HEK293 (cell line): ENCODE measurements around the gene GCAT.

ENCODE experiments used
- CTCF ChIA-PET: fragments of 350-600 bp; formaldehyde crosslinking; extraction: SDS; loops from one replicate; lab custom pipeline; 2021; ENCODE audit warnings: antibody characterized with exemption; lab: Yijun Ruan, JAX
- POLR2A ChIA-PET: fragments of 300-600 bp; formaldehyde crosslinking; extraction: SDS; loops from one replicate; lab custom pipeline; 2020; ENCODE audit warnings: antibody characterized with exemption, inconsistent platforms; lab: Yijun Ruan, JAX
- H3K27ac ChIP-seq: fragments of 200-500 bp; sonication (Bioruptor generic); 2 replicates; pipeline ENCODE4 v1.5.1; 2014; ENCODE audit warnings: low read depth, low read length, control low read depth, inconsistent platforms; ENCODE audit errors: extremely low read depth
- H3K36me3 ChIP-seq, 2 experiments: fragments of 200-500 bp in 1 of 2; sonication (Bioruptor generic) in 1 of 2; 1 replicate in 1 of 2; 2 replicates in 1 of 2; pipeline ENCODE4 v1.5.1; 2014 to 2017; ENCODE audit warnings: inconsistent platforms in 2 of 2, low read length in 2 of 2; ENCODE audit not compliant: control insufficient read depth in 2 of 2, insufficient read depth in 1 of 2
- H3K4me1 ChIP-seq: fragments of 200-500 bp; sonication (Bioruptor generic); 2 replicates; pipeline ENCODE4 v1.5.1; 2014; ENCODE audit warnings: mild to moderate bottlenecking, low read length, inconsistent platforms; ENCODE audit not compliant: control insufficient read depth, insufficient read depth
- H3K4me3 ChIP-seq: 2 replicates; pipeline ENCODE4 v1.5.1; 2011; ENCODE audit warnings: low read depth, mild to moderate bottlenecking, control low read depth, low read length, moderate library complexity
- H3K9me3 ChIP-seq: fragments of 200-500 bp; sonication (Bioruptor generic); 2 replicates; pipeline ENCODE4 v1.5.1; 2014; ENCODE audit warnings: low read depth, low read length, inconsistent platforms; ENCODE audit not compliant: control insufficient read depth, insufficient read depth
- IKZF3 ChIP-seq: fragments of 450-650 bp; IDR thresholded peaks from 2 replicates; pipeline ENCODE4 v1.5.0; 2018; ENCODE audit warnings: missing biosample characterization, mild to moderate bottlenecking, missing genetic modification characterization, moderate library complexity
- SP2 ChIP-seq: fragments of 450-650 bp; formaldehyde crosslinking; IDR thresholded peaks from 2 replicates; pipeline ENCODE4 v1.5.1; 2016; ENCODE audit warnings: missing biosample characterization, missing genetic modification characterization
- WT1 ChIP-seq: fragments of 450-650 bp; formaldehyde crosslinking; IDR thresholded peaks from 2 replicates; pipeline ENCODE4 v1.5.1; 2016; ENCODE audit warnings: missing biosample characterization, missing genetic modification characterization
- ZBTB48 ChIP-seq: fragments of 450-650 bp; formaldehyde crosslinking; IDR thresholded peaks from 2 replicates; pipeline ENCODE4 v1.5.1; 2016; ENCODE audit warnings: missing biosample characterization, missing genetic modification characterization
- ZFP69B ChIP-seq: fragments of 450-650 bp; formaldehyde crosslinking; IDR thresholded peaks from 2 replicates; pipeline ENCODE4 v1.5.1; 2016; ENCODE audit warnings: missing biosample characterization, missing genetic modification characterization
- ZIC2 ChIP-seq: fragments of 450-650 bp; formaldehyde crosslinking; IDR thresholded peaks from 2 replicates; pipeline ENCODE4 v1.5.1; 2016; ENCODE audit warnings: missing biosample characterization, missing genetic modification characterization
- ZNF10 ChIP-seq: fragments of 450-650 bp; formaldehyde crosslinking; IDR thresholded peaks from 2 replicates; pipeline ENCODE4 v1.5.1; 2017; ENCODE audit warnings: missing biosample characterization, missing genetic modification characterization
- ZNF114 ChIP-seq: fragments of 450-650 bp; formaldehyde crosslinking; IDR thresholded peaks from 2 replicates; pipeline ENCODE4 v1.5.0; 2017; ENCODE audit warnings: missing biosample characterization, missing genetic modification characterization
- ZNF174 ChIP-seq: fragments of 450-650 bp; formaldehyde crosslinking; IDR thresholded peaks from 2 replicates; pipeline ENCODE4 v1.5.0; 2017; ENCODE audit warnings: missing biosample characterization, mild to moderate bottlenecking, missing genetic modification characterization
- ZNF175 ChIP-seq: fragments of 450-650 bp; formaldehyde crosslinking; IDR thresholded peaks from 2 replicates; pipeline ENCODE4 v1.5.1; 2016; ENCODE audit warnings: missing biosample characterization, missing genetic modification characterization
- ZNF184 ChIP-seq: fragments of 450-650 bp; IDR thresholded peaks from 2 replicates; pipeline ENCODE4 v1.5.1; 2018; ENCODE audit warnings: missing biosample characterization, mild to moderate bottlenecking, missing genetic modification characterization
- ZNF202 ChIP-seq: fragments of 450-650 bp; formaldehyde crosslinking; IDR thresholded peaks from 2 replicates; pipeline ENCODE4 v1.5.1; 2016; ENCODE audit warnings: missing biosample characterization, missing genetic modification characterization, borderline replicate concordance
- ZNF239 ChIP-seq: fragments of 450-650 bp; formaldehyde crosslinking; IDR thresholded peaks from 2 replicates; pipeline ENCODE4 v1.5.1; 2016; ENCODE audit warnings: missing biosample characterization, missing genetic modification characterization
- ZNF24 ChIP-seq: fragments of 450-650 bp; formaldehyde crosslinking; IDR thresholded peaks from 2 replicates; pipeline ENCODE4 v1.5.1; 2016; ENCODE audit warnings: missing biosample characterization, missing genetic modification characterization
- ZNF292 ChIP-seq: fragments of 450-650 bp; formaldehyde crosslinking; IDR thresholded peaks from 2 replicates; pipeline ENCODE4 v1.5.1; 2016; ENCODE audit warnings: low read depth, missing biosample characterization, missing genetic modification characterization, borderline replicate concordance
- ZNF302 ChIP-seq: fragments of 450-650 bp; formaldehyde crosslinking; IDR thresholded peaks from 2 replicates; pipeline ENCODE4 v1.5.1; 2016; ENCODE audit warnings: missing biosample characterization, missing genetic modification characterization, low read depth
- ZNF324 ChIP-seq: fragments of 450-650 bp; formaldehyde crosslinking; IDR thresholded peaks from 2 replicates; pipeline ENCODE4 v1.5.1; 2016; ENCODE audit warnings: missing biosample characterization, missing genetic modification characterization
- ZNF366 ChIP-seq: fragments of 450-650 bp; formaldehyde crosslinking; conservative IDR thresholded peaks from 2 replicates; pipeline ENCODE4 v1.5.1; 2016; ENCODE audit warnings: missing biosample characterization, missing genetic modification characterization
- ZNF510 ChIP-seq: fragments of 450-650 bp; formaldehyde crosslinking; IDR thresholded peaks from 2 replicates; pipeline ENCODE4 v1.5.1; 2018; ENCODE audit warnings: mild to moderate bottlenecking, missing genetic modification characterization, missing biosample characterization; ENCODE audit not compliant: insufficient replicate concordance
- ZNF707 ChIP-seq: fragments of 450-650 bp; formaldehyde crosslinking; IDR thresholded peaks from 2 replicates; pipeline ENCODE4 v1.5.1; 2016; ENCODE audit warnings: missing biosample characterization, missing genetic modification characterization
- ZNF747 ChIP-seq: fragments of 450-650 bp; formaldehyde crosslinking; IDR thresholded peaks from 2 replicates; pipeline ENCODE4 v1.5.1; 2016; ENCODE audit warnings: missing biosample characterization, missing genetic modification characterization
- ZNF785 ChIP-seq: fragments of 450-650 bp; formaldehyde crosslinking; IDR thresholded peaks from 2 replicates; pipeline ENCODE4 v1.5.1; 2016; ENCODE audit warnings: missing biosample characterization, missing genetic modification characterization
- ZXDB ChIP-seq: fragments of 450-650 bp; formaldehyde crosslinking; IDR thresholded peaks from 2 replicates; pipeline ENCODE4 v1.5.1; 2016; ENCODE audit warnings: missing biosample characterization, missing genetic modification characterization
- TF ChIP-seq, protein P1 (sequence below): fragments of 450-650 bp; formaldehyde crosslinking; IDR thresholded peaks from 2 replicates; pipeline ENCODE4 v1.5.1; 2016; ENCODE audit warnings: missing biosample characterization, missing genetic modification characterization
- TF ChIP-seq, protein P2 (sequence below): fragments of 450-650 bp; formaldehyde crosslinking; IDR thresholded peaks from 2 replicates; pipeline ENCODE4 v1.5.1; 2016; ENCODE audit warnings: missing biosample characterization, missing genetic modification characterization
- TF ChIP-seq, protein P3 (sequence below): fragments of 450-650 bp; formaldehyde crosslinking; IDR thresholded peaks from 2 replicates; pipeline ENCODE4 v1.5.1; 2017; ENCODE audit warnings: missing biosample characterization, missing genetic modification characterization
- TF ChIP-seq, protein P4 (sequence below): fragments of 450-650 bp; formaldehyde crosslinking; IDR thresholded peaks from 2 replicates; pipeline ENCODE4 v1.5.1; 2017; ENCODE audit warnings: missing biosample characterization, missing genetic modification characterization
- TF ChIP-seq, protein P5 (sequence below): fragments of 450-650 bp; formaldehyde crosslinking; IDR thresholded peaks from 2 replicates; pipeline ENCODE4 v1.5.1; 2017; ENCODE audit warnings: missing biosample characterization, mild to moderate bottlenecking, missing genetic modification characterization, moderate library complexity

The GCAT gene

DNA sequence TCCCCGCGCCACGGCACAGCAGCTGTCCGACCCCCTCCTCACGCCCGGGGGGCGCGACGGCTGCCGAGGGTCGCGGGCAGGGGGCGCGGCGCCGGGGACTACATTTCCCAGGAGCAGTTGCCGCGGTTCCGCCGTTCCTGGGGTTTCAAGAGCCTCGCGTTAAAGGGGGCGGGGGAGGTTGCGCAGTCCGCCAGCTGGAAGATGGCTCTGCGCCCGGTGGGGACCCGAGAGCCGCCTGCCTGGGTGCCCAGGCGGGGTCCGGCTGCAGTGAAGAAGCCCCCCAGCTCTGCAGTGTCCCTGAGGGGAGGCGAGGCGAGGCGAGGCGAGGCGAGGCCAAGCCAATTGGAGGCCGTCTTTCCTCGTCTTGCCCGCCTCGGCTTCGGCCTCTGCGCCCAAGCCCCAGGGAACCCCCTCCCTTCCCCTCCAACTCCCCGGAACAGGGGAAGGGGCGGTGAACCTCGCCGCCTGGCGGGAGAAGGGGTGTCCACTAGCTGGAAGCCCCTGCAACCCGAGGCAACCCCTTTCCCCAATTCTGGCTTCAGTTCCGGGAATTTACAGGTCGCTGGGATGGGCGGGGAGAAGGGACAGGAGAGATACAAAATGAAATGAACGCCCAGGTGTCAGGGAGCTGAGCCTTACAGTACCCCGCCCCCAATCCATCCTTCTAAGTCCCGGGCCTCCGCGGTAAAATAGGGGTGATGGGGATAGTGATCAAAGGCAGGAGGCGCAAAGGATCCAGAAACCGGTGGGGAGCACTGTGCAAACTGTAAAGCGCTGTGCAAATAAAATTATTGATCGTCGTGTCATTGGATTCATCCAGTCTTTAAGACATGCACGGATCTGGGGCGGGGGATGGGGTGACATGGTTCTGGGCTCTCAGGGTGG, 5.2 kb upstream of the GCAT start:
- Histone ChIP-seq H3K4me1 (peaks cover 6% of the 10 kb centered on the region; the same call in 1 of the 2 replicates), H3K4me3 (peak overlapping the region; percentile 68), H3K36me3 (no peaks in the 10 kb centered on the region), H3K27ac (peak overlapping the region; percentile 48; the same call in 1 of the 2 replicates), H3K9me3 (no peaks in the 10 kb centered on the region)
- CTCF ChIA-PET, result interaction anchor here (0.7 kb wide), 1 partner anchor 21 kb away, joined by 4 read pairs; no protein-coding TSS in a partner anchor
- POLR2A ChIA-PET, result interaction anchor here (0.6 kb wide), 1 partner anchor 123 kb away, joined by 3 read pairs; no protein-coding TSS in a partner anchor
- no peak for TF ChIP-seq ZNF510 (tag by site-specific recombination)
- TF ChIP-seq ZIC2 (tag by site-specific recombination), result peak; percentile 72; the same call in 1 of the 2 replicates
- no peak for TF ChIP-seq ZNF707 (tag by site-specific recombination)
- no peak for TF ChIP-seq ZNF239 (tag by site-specific recombination)
- peak; percentile 96 for TF ChIP-seq ZFP69B (tag by site-specific recombination)
- no peak for TF ChIP-seq ZNF202 (tag by site-specific recombination)
- no peak for TF ChIP-seq ZNF184 (tag by site-specific recombination)
- TF ChIP-seq, protein P1, sequence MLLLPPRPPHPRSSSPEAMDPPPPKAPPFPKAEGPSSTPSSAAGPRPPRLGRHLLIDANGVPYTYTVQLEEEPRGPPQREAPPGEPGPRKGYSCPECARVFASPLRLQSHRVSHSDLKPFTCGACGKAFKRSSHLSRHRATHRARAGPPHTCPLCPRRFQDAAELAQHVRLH (tag by site-specific recombination), result peak; percentile 22; the same call in 1 of the 2 replicates
- TF ChIP-seq, protein P2, sequence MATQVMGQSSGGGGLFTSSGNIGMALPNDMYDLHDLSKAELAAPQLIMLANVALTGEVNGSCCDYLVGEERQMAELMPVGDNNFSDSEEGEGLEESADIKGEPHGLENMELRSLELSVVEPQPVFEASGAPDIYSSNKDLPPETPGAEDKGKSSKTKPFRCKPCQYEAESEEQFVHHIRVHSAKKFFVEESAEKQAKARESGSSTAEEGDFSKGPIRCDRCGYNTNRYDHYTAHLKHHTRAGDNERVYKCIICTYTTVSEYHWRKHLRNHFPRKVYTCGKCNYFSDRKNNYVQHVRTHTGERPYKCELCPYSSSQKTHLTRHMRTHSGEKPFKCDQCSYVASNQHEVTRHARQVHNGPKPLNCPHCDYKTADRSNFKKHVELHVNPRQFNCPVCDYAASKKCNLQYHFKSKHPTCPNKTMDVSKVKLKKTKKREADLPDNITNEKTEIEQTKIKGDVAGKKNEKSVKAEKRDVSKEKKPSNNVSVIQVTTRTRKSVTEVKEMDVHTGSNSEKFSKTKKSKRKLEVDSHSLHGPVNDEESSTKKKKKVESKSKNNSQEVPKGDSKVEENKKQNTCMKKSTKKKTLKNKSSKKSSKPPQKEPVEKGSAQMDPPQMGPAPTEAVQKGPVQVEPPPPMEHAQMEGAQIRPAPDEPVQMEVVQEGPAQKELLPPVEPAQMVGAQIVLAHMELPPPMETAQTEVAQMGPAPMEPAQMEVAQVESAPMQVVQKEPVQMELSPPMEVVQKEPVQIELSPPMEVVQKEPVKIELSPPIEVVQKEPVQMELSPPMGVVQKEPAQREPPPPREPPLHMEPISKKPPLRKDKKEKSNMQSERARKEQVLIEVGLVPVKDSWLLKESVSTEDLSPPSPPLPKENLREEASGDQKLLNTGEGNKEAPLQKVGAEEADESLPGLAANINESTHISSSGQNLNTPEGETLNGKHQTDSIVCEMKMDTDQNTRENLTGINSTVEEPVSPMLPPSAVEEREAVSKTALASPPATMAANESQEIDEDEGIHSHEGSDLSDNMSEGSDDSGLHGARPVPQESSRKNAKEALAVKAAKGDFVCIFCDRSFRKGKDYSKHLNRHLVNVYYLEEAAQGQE (tag by site-specific recombination), result no peak
- TF ChIP-seq SP2 (tag by site-specific recombination), result peak; percentile 79
- no peak for TF ChIP-seq ZNF114 (tag by site-specific recombination)
- TF ChIP-seq ZNF24 (tag by site-specific recombination), result no peak
- peak; percentile 24 for TF ChIP-seq ZBTB48 (tag by site-specific recombination)
- TF ChIP-seq ZNF10, result no peak
- TF ChIP-seq ZNF302 (tag by site-specific recombination), result no peak
- TF ChIP-seq WT1 (tag by site-specific recombination), result no peak
- TF ChIP-seq ZNF366 (tag by site-specific recombination), result peak; percentile 66
- TF ChIP-seq ZNF292, result no peak
- TF ChIP-seq ZNF175, result no peak
- TF ChIP-seq, protein P3, sequence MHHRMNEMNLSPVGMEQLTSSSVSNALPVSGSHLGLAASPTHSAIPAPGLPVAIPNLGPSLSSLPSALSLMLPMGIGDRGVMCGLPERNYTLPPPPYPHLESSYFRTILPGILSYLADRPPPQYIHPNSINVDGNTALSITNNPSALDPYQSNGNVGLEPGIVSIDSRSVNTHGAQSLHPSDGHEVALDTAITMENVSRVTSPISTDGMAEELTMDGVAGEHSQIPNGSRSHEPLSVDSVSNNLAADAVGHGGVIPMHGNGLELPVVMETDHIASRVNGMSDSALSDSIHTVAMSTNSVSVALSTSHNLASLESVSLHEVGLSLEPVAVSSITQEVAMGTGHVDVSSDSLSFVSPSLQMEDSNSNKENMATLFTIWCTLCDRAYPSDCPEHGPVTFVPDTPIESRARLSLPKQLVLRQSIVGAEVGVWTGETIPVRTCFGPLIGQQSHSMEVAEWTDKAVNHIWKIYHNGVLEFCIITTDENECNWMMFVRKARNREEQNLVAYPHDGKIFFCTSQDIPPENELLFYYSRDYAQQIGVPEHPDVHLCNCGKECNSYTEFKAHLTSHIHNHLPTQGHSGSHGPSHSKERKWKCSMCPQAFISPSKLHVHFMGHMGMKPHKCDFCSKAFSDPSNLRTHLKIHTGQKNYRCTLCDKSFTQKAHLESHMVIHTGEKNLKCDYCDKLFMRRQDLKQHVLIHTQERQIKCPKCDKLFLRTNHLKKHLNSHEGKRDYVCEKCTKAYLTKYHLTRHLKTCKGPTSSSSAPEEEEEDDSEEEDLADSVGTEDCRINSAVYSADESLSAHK, result peak; percentile 68
- TF ChIP-seq ZNF174 (tag by site-specific recombination), result no peak
- TF ChIP-seq ZNF324, result peak; percentile 26; the same call in 1 of the 2 replicates
- TF ChIP-seq IKZF3 (tag by site-specific recombination), result peak; percentile 37; the same call in 1 of the 2 replicates
- peak; percentile 44; the same call in 1 of the 2 replicates for TF ChIP-seq ZNF785
- TF ChIP-seq, protein P4, sequence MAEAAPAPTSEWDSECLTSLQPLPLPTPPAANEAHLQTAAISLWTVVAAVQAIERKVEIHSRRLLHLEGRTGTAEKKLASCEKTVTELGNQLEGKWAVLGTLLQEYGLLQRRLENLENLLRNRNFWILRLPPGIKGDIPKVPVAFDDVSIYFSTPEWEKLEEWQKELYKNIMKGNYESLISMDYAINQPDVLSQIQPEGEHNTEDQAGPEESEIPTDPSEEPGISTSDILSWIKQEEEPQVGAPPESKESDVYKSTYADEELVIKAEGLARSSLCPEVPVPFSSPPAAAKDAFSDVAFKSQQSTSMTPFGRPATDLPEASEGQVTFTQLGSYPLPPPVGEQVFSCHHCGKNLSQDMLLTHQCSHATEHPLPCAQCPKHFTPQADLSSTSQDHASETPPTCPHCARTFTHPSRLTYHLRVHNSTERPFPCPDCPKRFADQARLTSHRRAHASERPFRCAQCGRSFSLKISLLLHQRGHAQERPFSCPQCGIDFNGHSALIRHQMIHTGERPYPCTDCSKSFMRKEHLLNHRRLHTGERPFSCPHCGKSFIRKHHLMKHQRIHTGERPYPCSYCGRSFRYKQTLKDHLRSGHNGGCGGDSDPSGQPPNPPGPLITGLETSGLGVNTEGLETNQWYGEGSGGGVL (tag by site-specific recombination), result peak; percentile 85
- peak; percentile 68 for TF ChIP-seq ZXDB
- TF ChIP-seq, protein P5, sequence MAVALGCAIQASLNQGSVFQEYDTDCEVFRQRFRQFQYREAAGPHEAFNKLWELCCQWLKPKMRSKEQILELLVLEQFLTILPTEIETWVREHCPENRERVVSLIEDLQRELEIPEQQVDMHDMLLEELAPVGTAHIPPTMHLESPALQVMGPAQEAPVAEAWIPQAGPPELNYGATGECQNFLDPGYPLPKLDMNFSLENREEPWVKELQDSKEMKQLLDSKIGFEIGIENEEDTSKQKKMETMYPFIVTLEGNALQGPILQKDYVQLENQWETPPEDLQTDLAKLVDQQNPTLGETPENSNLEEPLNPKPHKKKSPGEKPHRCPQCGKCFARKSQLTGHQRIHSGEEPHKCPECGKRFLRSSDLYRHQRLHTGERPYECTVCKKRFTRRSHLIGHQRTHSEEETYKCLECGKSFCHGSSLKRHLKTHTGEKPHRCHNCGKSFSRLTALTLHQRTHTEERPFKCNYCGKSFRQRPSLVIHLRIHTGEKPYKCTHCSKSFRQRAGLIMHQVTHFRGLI, result no peak
- TF ChIP-seq ZNF747 (tag by site-specific recombination), result no peak
